Neural cell (in vitro differentiated cells): ENCODE measurements around the gene KPNA4. TPM values are rescaled to one million over a fixed set of nuclear protein-coding genes. Genes with fewer than 3 reads are reported as not detected.

ENCODE experiments used
- H2AFZ ChIP-seq: fragments of 200-600, 300-800 bp; sonication (generic), shearing (Covaris generic); 2 replicates; pipeline ENCODE4 v1.6.0; 2014; ENCODE audit warnings: low read depth, mild to moderate bottlenecking, antibody characterized with exemption, low read length, moderate library complexity
- H3F3A ChIP-seq: fragments of 200-600 bp; shearing (Covaris generic); 2 replicates; pipeline ENCODE4 v1.6.1; 2016; ENCODE audit warnings: mild to moderate bottlenecking, moderate library complexity, mixed read lengths, antibody characterized with exemption, low read length; ENCODE audit not compliant: insufficient read depth, poor library complexity, severe bottlenecking
- H3K27ac ChIP-seq: fragments of 200-600, 300-800 bp; sonication (generic), shearing (Covaris generic); 2 replicates; pipeline ENCODE4 v1.5.1; 2014; ENCODE audit warnings: mild to moderate bottlenecking, low read length, moderate library complexity
- H3K27me3 ChIP-seq: fragments of 300-800, 200-600 bp; sonication (generic), shearing (Covaris generic); 2 replicates; pipeline ENCODE4 v1.6.0; 2014; ENCODE audit warnings: mild to moderate bottlenecking, low read depth, low read length, moderate library complexity; ENCODE audit not compliant: insufficient read depth
- H3K36me3 ChIP-seq: fragments of 300-800, 200-600 bp; sonication (generic), shearing (Covaris generic); 2 replicates; pipeline ENCODE4 v1.5.1; 2014; ENCODE audit warnings: mild to moderate bottlenecking, antibody characterized with exemption, low read length, moderate library complexity; ENCODE audit not compliant: insufficient read depth
- H3K4me2 ChIP-seq: fragments of 300-800, 200-600 bp; sonication (generic), shearing (Covaris generic); 2 replicates; pipeline ENCODE4 v1.6.0; 2014; ENCODE audit warnings: mild to moderate bottlenecking, low read length
- H3K4me3 ChIP-seq: fragments of 300-800, 200-600 bp; sonication (generic), shearing (Covaris generic); 2 replicates; pipeline ENCODE4 v1.5.1; 2014; ENCODE audit warnings: mild to moderate bottlenecking, low read length, moderate library complexity
- H3K79me2 ChIP-seq: fragments of 200-600 bp; shearing (Covaris generic); replicated peaks from 2 replicates; pipeline ENCODE4 v1.6.0; 2014; ENCODE audit warnings: mild to moderate bottlenecking, low read length, moderate library complexity; ENCODE audit not compliant: insufficient read depth
- H3K9ac ChIP-seq: fragments of 300-800, 200-600 bp; sonication (generic), shearing (Covaris generic); 2 replicates; pipeline ENCODE4 v1.6.1; 2016; ENCODE audit warnings: mild to moderate bottlenecking, low read length, mixed read lengths
- H3K9me2 ChIP-seq: fragments of 200-600 bp; shearing (Covaris generic); 2 replicates; pipeline ENCODE4 v1.6.1; 2016; ENCODE audit warnings: mild to moderate bottlenecking, low read length, mixed read lengths; ENCODE audit not compliant: insufficient read depth
- H3K9me3 ChIP-seq: fragments of 200-600, 300-800 bp; sonication (generic), shearing (Covaris generic); 2 replicates; pipeline ENCODE4 v1.6.1; 2016; ENCODE audit warnings: mild to moderate bottlenecking, mixed run types, low read length, moderate library complexity, mixed read lengths
- H4K20me1 ChIP-seq: fragments of 200-600 bp; shearing (Covaris generic); 2 replicates; pipeline ENCODE4 v1.6.1; 2016; ENCODE audit warnings: mild to moderate bottlenecking, mixed run types; ENCODE audit not compliant: insufficient read depth
- EP300 ChIP-seq: fragments of 450-650 bp; conservative IDR thresholded peaks from 2 replicates; pipeline ENCODE4 v1.6.1; 2014; ENCODE audit warnings: antibody characterized with exemption, mild to moderate bottlenecking, moderate library complexity; ENCODE audit not compliant: poor library complexity, severe bottlenecking
- EZH2 ChIP-seq: fragments of 200-600, 300-800 bp; shearing (Covaris generic), sonication (generic); IDR thresholded peaks from 2 replicates; pipeline ENCODE4 v1.6.1; 2014; ENCODE audit warnings: antibody characterized with exemption, low read length, borderline replicate concordance, mild to moderate bottlenecking; ENCODE audit not compliant: insufficient read depth, poor library complexity, severe bottlenecking
- MXI1 ChIP-seq: fragments of 450-650 bp; conservative IDR thresholded peaks from 2 replicates; pipeline ENCODE4 v1.6.1; 2014; ENCODE audit warnings: antibody characterized with exemption, mild to moderate bottlenecking; ENCODE audit not compliant: poor library complexity, severe bottlenecking
- POLR2AphosphoS5 ChIP-seq: IDR thresholded peaks from 2 replicates; pipeline ENCODE4 v1.6.1; 2012
- RAD21 ChIP-seq: fragments of 450-650 bp; conservative IDR thresholded peaks from 2 replicates; pipeline ENCODE4 v1.6.1; 2014; ENCODE audit warnings: antibody characterized with exemption, mild to moderate bottlenecking, moderate library complexity
- REST ChIP-seq: IDR thresholded peaks from 2 replicates; pipeline ENCODE4 v1.6.1; 2012; ENCODE audit warnings: borderline replicate concordance
- SMC3 ChIP-seq: fragments of 450-650 bp; conservative IDR thresholded peaks from 2 replicates; pipeline ENCODE4 v1.6.1; 2014; ENCODE audit warnings: antibody characterized with exemption, mild to moderate bottlenecking, moderate library complexity; ENCODE audit not compliant: poor library complexity
- TAF1 ChIP-seq: IDR thresholded peaks from 2 replicates; pipeline ENCODE4 v1.6.1; 2012; ENCODE audit warnings: low read depth
- polyA plus RNA-seq: library from polyadenylated mRNA; depleted of rRNA; stranded (reverse); fragments of >200 nt; gene quantifications from 2 replicates; pipeline ENCODE4 v1.2.3, GENCODE V29; 2014
- TF ChIP-seq, protein P1 (sequence below): fragments of 450-650 bp; IDR thresholded peaks from 2 replicates; pipeline ENCODE4 v1.5.1; 2014; ENCODE audit warnings: antibody characterized with exemption, mild to moderate bottlenecking, moderate library complexity; ENCODE audit not compliant: poor library complexity, severe bottlenecking

The KPNA4 gene
- polyA plus RNA-seq, 1 donor from 2014 or later, result 23.1 TPM

GRCh38 chr3:160486459-160486869, 78.9 kb downstream of the KPNA4 start:
- Histone ChIP-seq H4K20me1 (no peaks in the 10 kb centered on the region), H2AFZ (no peak overlapping the region), H3K27ac (no peak overlapping the region), H3K4me3 (no peak overlapping the region), H3K36me3 (no peaks in the 10 kb centered on the region), H3F3A (no peaks in the 10 kb centered on the region), H3K9me3 (no peaks in the 10 kb centered on the region), H3K9ac (no peak overlapping the region), H3K79me2 (no peaks in the 10 kb centered on the region), H3K9me2 (no peaks in the 10 kb centered on the region), H3K27me3 (no peaks in the 10 kb centered on the region), H3K4me2 (no peak overlapping the region)
- TF ChIP-seq POLR2AphosphoS5 (no peak), SMC3 (peak; percentile 56), EZH2 (no peak), RAD21 (peak; percentile 54), EP300 (no peak), REST (no peak), MXI1 (no peak), TAF1 (no peak)
- TF ChIP-seq, protein P1, sequence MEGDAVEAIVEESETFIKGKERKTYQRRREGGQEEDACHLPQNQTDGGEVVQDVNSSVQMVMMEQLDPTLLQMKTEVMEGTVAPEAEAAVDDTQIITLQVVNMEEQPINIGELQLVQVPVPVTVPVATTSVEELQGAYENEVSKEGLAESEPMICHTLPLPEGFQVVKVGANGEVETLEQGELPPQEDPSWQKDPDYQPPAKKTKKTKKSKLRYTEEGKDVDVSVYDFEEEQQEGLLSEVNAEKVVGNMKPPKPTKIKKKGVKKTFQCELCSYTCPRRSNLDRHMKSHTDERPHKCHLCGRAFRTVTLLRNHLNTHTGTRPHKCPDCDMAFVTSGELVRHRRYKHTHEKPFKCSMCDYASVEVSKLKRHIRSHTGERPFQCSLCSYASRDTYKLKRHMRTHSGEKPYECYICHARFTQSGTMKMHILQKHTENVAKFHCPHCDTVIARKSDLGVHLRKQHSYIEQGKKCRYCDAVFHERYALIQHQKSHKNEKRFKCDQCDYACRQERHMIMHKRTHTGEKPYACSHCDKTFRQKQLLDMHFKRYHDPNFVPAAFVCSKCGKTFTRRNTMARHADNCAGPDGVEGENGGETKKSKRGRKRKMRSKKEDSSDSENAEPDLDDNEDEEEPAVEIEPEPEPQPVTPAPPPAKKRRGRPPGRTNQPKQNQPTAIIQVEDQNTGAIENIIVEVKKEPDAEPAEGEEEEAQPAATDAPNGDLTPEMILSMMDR, result peak; percentile 62

GRCh38 chr3:160482796-160483195, 82.6 kb downstream of the KPNA4 start:
- H3K4me3 ChIP-seq, result no peak overlapping the region
- no peaks in the 10 kb centered on the region for H4K20me1 ChIP-seq
- H3K9ac ChIP-seq, result no peak overlapping the region
- H2AFZ ChIP-seq, result no peak overlapping the region
- TF ChIP-seq POLR2AphosphoS5 (no peak), SMC3 (no peak), EZH2 (no peak), MXI1 (no peak), TAF1 (no peak), EP300 (no peak), REST (no peak)
- no peaks in the 10 kb centered on the region for H3F3A ChIP-seq
- H3K36me3 ChIP-seq, result no peaks in the 10 kb centered on the region
- no peaks in the 10 kb centered on the region for H3K79me2 ChIP-seq
- no peaks in the 10 kb centered on the region for H3K9me3 ChIP-seq
- H3K27ac ChIP-seq, result no peak overlapping the region
- no peaks in the 10 kb centered on the region for H3K9me2 ChIP-seq
- H3K27me3 ChIP-seq, result no peaks in the 10 kb centered on the region
- H3K4me2 ChIP-seq, result no peak overlapping the region
